Chondrocyte (in vitro differentiated cells): ENCODE results near the gene MUS81. TPM values are rescaled to one million over a fixed set of nuclear protein-coding genes. Genes with fewer than 3 reads are reported as not detected.

Experiments used
- DNase-seq: peaks from one replicate; pipeline ENCODE4 v3.0.0; 2021; ENCODE audit warnings: mixed read lengths, low spot score
- H3K27ac Mint-ChIP-seq: one replicate; pipeline ENCODE4 v1.8.0; 2021; ENCODE audit warnings: mild to moderate bottlenecking, moderate library complexity, mixed read lengths; ENCODE audit not compliant: unreplicated experiment
- H3K27me3 Mint-ChIP-seq: 2 replicates; pipeline ENCODE4 v1.8.0; 2021; ENCODE audit warnings: low read depth, mixed read lengths
- H3K36me3 Mint-ChIP-seq: 2 replicates; pipeline ENCODE4 v1.8.0; 2021; ENCODE audit warnings: low read depth, mixed read lengths
- H3K4me1 Mint-ChIP-seq: 2 replicates; pipeline ENCODE4 v1.8.0; 2021; ENCODE audit warnings: low read depth, mild to moderate bottlenecking, mixed read lengths
- H3K4me3 Mint-ChIP-seq: one replicate; pipeline ENCODE4 v1.8.0; 2021; ENCODE audit warnings: mild to moderate bottlenecking, moderate library complexity, mixed read lengths; ENCODE audit not compliant: unreplicated experiment
- H3K9me3 Mint-ChIP-seq: 2 replicates; pipeline ENCODE4 v1.8.0; 2021; ENCODE audit warnings: low read depth, mixed read lengths
- CTCF ChIP-seq: fragments of 200-600 bp; sonication (generic); IDR thresholded peaks from 2 replicates; pipeline ENCODE4 v1.5.0; 2021; ENCODE audit warnings: antibody characterized with exemption, mild to moderate bottlenecking, moderate library complexity
- total RNA-seq: library from RNA; stranded (reverse); gene quantifications from 3 replicates; pipeline ENCODE4 v1.2.1, GENCODE V29; 2021

MUS81 gene
- total RNA-seq, 1 donor from 2014 or later: 68.4 TPM

DNA sequence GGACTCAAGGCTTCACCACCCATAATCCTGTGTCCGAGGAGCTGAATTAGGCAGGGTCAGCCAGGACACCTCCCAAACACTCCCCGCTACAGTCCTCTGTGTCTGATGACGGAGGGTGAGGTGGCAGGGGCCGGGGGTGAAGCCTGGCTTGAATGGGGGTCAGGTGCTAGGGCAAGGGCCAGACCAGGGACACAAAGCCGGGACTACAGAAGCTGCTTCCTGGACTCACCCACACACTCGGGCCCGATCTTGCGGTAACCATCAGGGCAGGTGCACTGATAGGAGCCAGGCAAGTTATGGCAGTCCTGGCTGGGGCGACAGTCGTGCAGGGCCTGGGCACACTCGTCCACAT lies 10.1 kb downstream of the MUS81 start:
- Mint-ChIP-seq H3K4me1 (peaks cover 37% of the 10 kb centered on the region), H3K27ac (peak overlapping the region; percentile 89), H3K36me3 (peaks cover 12% of the 10 kb centered on the region), H3K27me3 (no peaks in the 10 kb centered on the region), H3K9me3 (no peaks in the 10 kb centered on the region), H3K4me3 (peak overlapping the region; percentile 86)
- peak; percentile 90 for DNase-seq
- no peak for TF ChIP-seq CTCF

GRCh38 chr11:65870706-65871681 lies 10.8 kb downstream of the MUS81 start:
- no peaks in the 10 kb centered on the region for H3K9me3 Mint-ChIP-seq
- H3K27me3 Mint-ChIP-seq: no peaks in the 10 kb centered on the region
- no peak for TF ChIP-seq CTCF
- DNase-seq: peak; percentile 87
- H3K4me3 Mint-ChIP-seq: peak overlapping the region; percentile 86
- H3K27ac Mint-ChIP-seq: peak overlapping the region; percentile 89
- peaks cover 11% of the 10 kb centered on the region for H3K36me3 Mint-ChIP-seq
- H3K4me1 Mint-ChIP-seq: peaks cover 37% of the 10 kb centered on the region

GRCh38 chr11:65871811-65872548 lies 11.7 kb downstream of the MUS81 start:
- Mint-ChIP-seq H3K36me3 (peaks cover 11% of the 10 kb centered on the region), H3K27me3 (no peaks in the 10 kb centered on the region), H3K4me1 (peaks cover 37% of the 10 kb centered on the region), H3K27ac (peak overlapping the region; percentile 89), H3K9me3 (no peaks in the 10 kb centered on the region), H3K4me3 (peak overlapping the region; percentile 86)
- peak; percentile 52 for TF ChIP-seq CTCF
- DNase-seq: peak; percentile 91

DNA sequence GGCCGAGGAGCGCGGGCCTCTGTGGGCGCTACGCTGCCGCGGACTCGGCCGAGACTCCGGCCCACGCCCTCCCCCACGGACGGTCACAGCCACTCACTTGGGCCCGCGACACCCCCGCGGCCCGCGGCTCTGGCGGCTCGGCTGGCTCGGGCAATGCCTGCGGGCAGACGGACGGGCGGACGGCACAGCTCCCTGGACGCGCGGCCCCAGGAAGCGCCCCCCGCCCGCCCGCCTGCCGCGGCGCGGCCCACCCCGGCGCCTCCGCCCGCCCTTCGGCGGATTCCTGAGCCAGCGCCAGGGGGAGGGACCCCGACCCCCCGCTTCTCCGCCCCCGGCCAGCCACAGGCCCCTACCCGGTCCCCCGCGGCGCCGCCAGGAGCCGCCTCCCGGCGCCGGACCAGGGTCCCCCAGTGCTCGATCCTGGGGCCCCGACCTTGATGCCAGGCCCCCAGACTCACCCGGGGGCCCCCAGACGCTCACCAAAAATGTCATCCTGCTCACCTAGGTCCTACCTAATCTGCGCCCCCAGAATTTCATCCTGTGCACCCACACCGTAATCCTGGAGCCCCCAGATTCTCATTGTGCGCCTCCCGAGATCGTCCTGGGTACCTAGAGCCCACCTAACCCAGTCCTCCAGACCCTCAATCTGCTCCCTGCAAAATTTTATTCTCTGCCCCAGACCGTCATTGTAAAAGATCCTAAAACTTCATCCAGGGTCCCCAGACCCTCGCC lies 12.5 kb downstream of the MUS81 start, which contains the start of gene EFEMP2:
Gene EFEMP2, minus strand, starts transcription at position 215 of the 732 bp plus-strand sequence. CDS start 446 bp downstream, outside the sequence.
- peaks cover 34% of the 10 kb centered on the region for H3K4me1 Mint-ChIP-seq
- peak within 1 kb of the TSS; percentile 86 for H3K4me3 Mint-ChIP-seq
- peaks cover 9% of the 10 kb centered on the region for H3K36me3 Mint-ChIP-seq
- no peaks in the 10 kb centered on the region for H3K27me3 Mint-ChIP-seq
- peak within 1 kb of the TSS; percentile 92 for H3K27ac Mint-ChIP-seq
- no peaks in the 10 kb centered on the region for H3K9me3 Mint-ChIP-seq
- no peak for TF ChIP-seq CTCF
- peak; percentile 89 for DNase-seq
